ENCODE results near the gene ARL3. TPM values are rescaled to one million over a fixed set of nuclear protein-coding genes. Genes with fewer than 3 reads are reported as not detected.
A peak's percentile ranks its signal among the peaks of the same experiment; 100 is the strongest.

The ARL3 gene
- total RNA-seq, 4 donors from 2014 or later: 1.6 to 3.8 (median 3.2) TPM

DNA sequence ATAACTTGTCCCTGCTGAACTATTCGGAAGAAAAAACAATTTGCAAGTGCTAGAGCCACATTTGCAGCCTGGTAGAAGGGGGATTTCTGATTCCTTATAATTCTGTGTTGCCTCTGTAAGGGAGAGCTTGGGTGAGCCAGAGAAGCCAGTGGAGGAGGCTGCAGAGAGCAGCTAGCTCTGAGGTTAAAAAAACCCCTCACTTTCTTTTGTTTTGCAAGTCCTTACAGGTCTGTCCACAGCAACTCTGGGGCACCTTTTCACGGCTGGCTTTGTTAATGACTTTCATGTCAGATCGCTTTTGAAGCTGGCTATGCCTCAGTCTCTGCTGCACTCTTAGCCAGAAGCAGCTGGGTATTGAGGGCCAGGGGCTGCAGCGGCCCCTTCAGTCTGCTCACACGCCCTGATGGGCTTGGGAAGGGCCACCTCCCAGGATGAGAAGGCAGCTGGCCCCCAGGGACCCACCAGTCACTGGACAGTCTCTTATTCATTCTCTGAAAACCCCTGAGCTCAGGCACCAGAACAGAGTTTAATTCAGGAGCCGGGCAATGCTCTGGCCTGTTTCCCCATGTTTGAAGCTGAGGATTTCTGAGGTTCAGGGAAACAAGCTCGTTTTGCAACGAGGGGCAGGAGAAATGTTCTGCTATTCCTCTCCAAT, 39.1 kb downstream of the ARL3 start:
- H3K4me3 ChIP-seq (ENCODE audit: low read depth, poor library complexity, severe bottlenecking): no peak overlapping the region
- peak in 1 of 2 donors; percentile 77 for DNase-seq (ENCODE audit: low spot score in 2 of 2)
- intact Hi-C loops (cut with DNase I; ENCODE audit: low total_unique reads): no loop called here
- 43 to 55% methylated on average over 8 of the region's 8 CpGs for whole genome bisulfite sequencing, 2 donors
- TF ChIP-seq POLR2A (IDR thresholded peaks at IDR 0.05): no peak

GRCh38 chr10:102674566-102674965, 39.6 kb downstream of the ARL3 start:
- WGBS, 2 donors: 14 to 19% methylated on average over 2 of the region's 2 CpGs
- no peak overlapping the region for H3K4me3 ChIP-seq (ENCODE audit: low read depth, poor library complexity, severe bottlenecking)
- peak in 1 of 2 donors; percentile 49 for DNase-seq (ENCODE audit: low spot score in 2 of 2)
- intact Hi-C loops (cut with DNase I; ENCODE audit: low total_unique reads): no loop called here
- TF ChIP-seq POLR2A (IDR thresholded peaks at IDR 0.05): no peak
- TF ChIP-seq, protein P1, sequence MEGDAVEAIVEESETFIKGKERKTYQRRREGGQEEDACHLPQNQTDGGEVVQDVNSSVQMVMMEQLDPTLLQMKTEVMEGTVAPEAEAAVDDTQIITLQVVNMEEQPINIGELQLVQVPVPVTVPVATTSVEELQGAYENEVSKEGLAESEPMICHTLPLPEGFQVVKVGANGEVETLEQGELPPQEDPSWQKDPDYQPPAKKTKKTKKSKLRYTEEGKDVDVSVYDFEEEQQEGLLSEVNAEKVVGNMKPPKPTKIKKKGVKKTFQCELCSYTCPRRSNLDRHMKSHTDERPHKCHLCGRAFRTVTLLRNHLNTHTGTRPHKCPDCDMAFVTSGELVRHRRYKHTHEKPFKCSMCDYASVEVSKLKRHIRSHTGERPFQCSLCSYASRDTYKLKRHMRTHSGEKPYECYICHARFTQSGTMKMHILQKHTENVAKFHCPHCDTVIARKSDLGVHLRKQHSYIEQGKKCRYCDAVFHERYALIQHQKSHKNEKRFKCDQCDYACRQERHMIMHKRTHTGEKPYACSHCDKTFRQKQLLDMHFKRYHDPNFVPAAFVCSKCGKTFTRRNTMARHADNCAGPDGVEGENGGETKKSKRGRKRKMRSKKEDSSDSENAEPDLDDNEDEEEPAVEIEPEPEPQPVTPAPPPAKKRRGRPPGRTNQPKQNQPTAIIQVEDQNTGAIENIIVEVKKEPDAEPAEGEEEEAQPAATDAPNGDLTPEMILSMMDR (IDR thresholded peaks at IDR 0.05): no peak

GRCh38 chr10:102673819-102674511, 40.2 kb downstream of the ARL3 start:
- WGBS, 2 donors: 3 to 4% methylated on average over 19 of the region's 19 CpGs
- TF ChIP-seq POLR2A (IDR thresholded peaks at IDR 0.05): no peak
- TF ChIP-seq, protein P1 (IDR thresholded peaks at IDR 0.05): no peak
- DNase-seq (ENCODE audit: low spot score in 2 of 2): peak in 1 of 2 donors; percentile 56
- H3K4me3 ChIP-seq (ENCODE audit: low read depth, poor library complexity, severe bottlenecking): no peak overlapping the region
- intact Hi-C loops (cut with DNase I; ENCODE audit: low total_unique reads): no loop called here

- no peak for TF ChIP-seq POLR2A (IDR thresholded peaks at IDR 0.05)
- TF ChIP-seq, protein P1 (IDR thresholded peaks at IDR 0.05): no peak
- no peak for DNase-seq (ENCODE audit: low spot score in 2 of 2)
- 68 to 69% methylated on average over 13 of the region's 13 CpGs for WGBS, 2 donors
- no peak overlapping the region for H3K4me3 ChIP-seq (ENCODE audit: low read depth, poor library complexity, severe bottlenecking)
- intact Hi-C loops (cut with DNase I; ENCODE audit: low total_unique reads): no loop called here
These were observed 40.9 kb downstream of the ARL3 start for GRCh38 chr10:102673236-102673818.

DNA sequence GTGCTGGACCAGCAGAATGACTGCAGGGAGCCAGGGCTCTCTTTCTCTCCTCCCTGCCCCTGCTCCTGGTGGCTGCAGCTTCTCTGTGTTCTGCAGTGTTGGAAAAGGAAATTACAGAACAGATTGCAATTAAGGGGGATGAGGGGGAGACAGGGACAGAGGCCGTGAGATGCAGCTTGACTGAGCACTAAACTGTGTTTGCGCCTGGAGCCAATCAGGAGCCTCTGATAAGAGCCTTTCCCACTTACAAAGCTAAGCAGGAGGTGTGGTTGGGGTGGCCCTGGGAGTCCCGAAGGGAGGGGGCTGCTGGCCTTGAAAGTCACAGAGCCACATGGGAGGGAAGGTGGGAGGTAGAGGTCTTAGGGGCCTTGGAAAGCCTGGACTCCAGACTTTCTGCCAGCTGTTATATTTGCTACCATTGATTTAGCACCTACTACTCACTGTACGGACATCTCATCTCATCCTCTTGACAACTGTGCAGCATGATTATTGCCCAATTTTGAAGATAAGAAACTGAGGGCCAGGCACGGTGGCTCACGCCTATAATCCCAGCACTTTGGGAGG, 43.2 kb downstream of the ARL3 start:
- no peak overlapping the region for H3K4me3 ChIP-seq (ENCODE audit: low read depth, poor library complexity, severe bottlenecking)
- intact Hi-C loops (cut with DNase I; ENCODE audit: low total_unique reads): no loop called here
- TF ChIP-seq, protein P1 (IDR thresholded peaks at IDR 0.05): no peak
- TF ChIP-seq POLR2A (IDR thresholded peaks at IDR 0.05): no peak
- no peak for DNase-seq (ENCODE audit: low spot score in 2 of 2)
- WGBS, 2 donors: 84 to 85% methylated on average over 6 of the region's 6 CpGs

- WGBS, 2 donors: 90 to 97% methylated on average over 9 of the region's 9 CpGs
- no peak for DNase-seq (ENCODE audit: low spot score in 2 of 2)
- H3K4me3 ChIP-seq (ENCODE audit: low read depth, poor library complexity, severe bottlenecking): no peak overlapping the region
- intact Hi-C loops (cut with DNase I; ENCODE audit: low total_unique reads): no loop called here
- TF ChIP-seq, protein P1 (IDR thresholded peaks at IDR 0.05): no peak
- TF ChIP-seq POLR2A (IDR thresholded peaks at IDR 0.05): no peak
These were observed 44.0 kb downstream of the ARL3 start for GRCh38 chr10:102670065-102670670.

All from lower leg skin (tissue), 4 donors.